Smooth muscle cell (in vitro differentiated cells): ENCODE measurements around the gene RFX2. TPM values are rescaled to one million over a fixed set of nuclear protein-coding genes. Genes with fewer than 3 reads are reported as not detected.

Source experiments
- DNase-seq: peaks from one replicate; lab custom pipeline; 2025; ENCODE audit not compliant: unreplicated experiment; lab: John Stamatoyannopoulos, UW
- H2AFZ ChIP-seq: fragments of 200-600 bp; sonication (generic); 2 replicates; pipeline ENCODE4 v1.6.0; 2016; ENCODE audit warnings: antibody characterized with exemption, low read depth, mild to moderate bottlenecking
- H3F3A ChIP-seq: fragments of 200-600 bp; sonication (generic); 2 replicates; pipeline ENCODE4 v1.6.0; 2017; ENCODE audit warnings: antibody characterized with exemption, low read depth
- H3K27ac ChIP-seq: fragments of 200-600 bp; sonication (generic); 2 replicates; pipeline ENCODE4 v1.5.1; 2016; ENCODE audit warnings: low read depth, mild to moderate bottlenecking
- H3K27me3 ChIP-seq: fragments of 200-600 bp; sonication (generic); 2 replicates; pipeline ENCODE4 v1.6.1; 2016; ENCODE audit warnings: low read depth, mild to moderate bottlenecking
- H3K36me3 ChIP-seq: fragments of 200-600 bp; sonication (generic); 2 replicates; pipeline ENCODE4 v1.5.1; 2016; ENCODE audit warnings: low read depth
- H3K4me1 ChIP-seq: fragments of 200-600 bp; sonication (generic); 2 replicates; pipeline ENCODE4 v1.5.1; 2016; ENCODE audit warnings: low read depth
- H3K4me2 ChIP-seq: fragments of 200-600 bp; sonication (generic); 2 replicates; pipeline ENCODE4 v1.6.0; 2016; ENCODE audit warnings: mild to moderate bottlenecking
- H3K4me3 ChIP-seq: fragments of 200-600 bp; sonication (generic); 2 replicates; pipeline ENCODE4 v1.5.1; 2016; ENCODE audit warnings: mild to moderate bottlenecking
- H3K79me2 ChIP-seq: fragments of 200-600 bp; sonication (generic); 2 replicates; pipeline ENCODE4 v1.6.0; 2016; ENCODE audit warnings: low read depth, mild to moderate bottlenecking
- H3K9ac ChIP-seq: fragments of 200-600 bp; sonication (generic); 2 replicates; pipeline ENCODE4 v1.6.0; 2016; ENCODE audit warnings: low read depth
- H3K9me3 ChIP-seq: fragments of 200-600 bp; sonication (generic); replicated peaks from 2 replicates; pipeline ENCODE4 v1.5.1; 2016; ENCODE audit warnings: low read depth
- H4K20me1 ChIP-seq: fragments of 200-600 bp; sonication (generic); 2 replicates; pipeline ENCODE4 v1.6.0; 2016; ENCODE audit warnings: low read depth
- CTCF ChIP-seq: fragments of 200-600 bp; sonication (generic); IDR thresholded peaks from 2 replicates; pipeline ENCODE4 v1.5.1; 2017; ENCODE audit warnings: borderline replicate concordance, mild to moderate bottlenecking, antibody characterized with exemption; ENCODE audit not compliant: insufficient read depth, poor library complexity, severe bottlenecking
- WGBS: methylation state at CpG from one replicate; pipeline ENCODE4 v1.1.7; 2016; ENCODE audit warnings: low lambda C conversion rate; 5-methylcytosine and 5-hydroxymethylcytosine counted together
- polyA plus RNA-seq: library from polyadenylated mRNA; unstranded; fragments of >200 nt; fragmentation: Nextera tagmentation; extraction: Ambion mirVana; gene quantifications from 2 replicates; pipeline ENCODE4 v1.2.1, GENCODE V29; 2016
- total RNA-seq: library from RNA; depleted of rRNA; stranded (reverse); fragments of >200 nt; gene quantifications from 2 replicates; pipeline ENCODE4 v1.2.3, GENCODE V29; 2014

Gene RFX2
- total and polyA plus RNA-seq, 2 experiments from 2014 or later, result 4.7 to 7.5 TPM

DNA sequence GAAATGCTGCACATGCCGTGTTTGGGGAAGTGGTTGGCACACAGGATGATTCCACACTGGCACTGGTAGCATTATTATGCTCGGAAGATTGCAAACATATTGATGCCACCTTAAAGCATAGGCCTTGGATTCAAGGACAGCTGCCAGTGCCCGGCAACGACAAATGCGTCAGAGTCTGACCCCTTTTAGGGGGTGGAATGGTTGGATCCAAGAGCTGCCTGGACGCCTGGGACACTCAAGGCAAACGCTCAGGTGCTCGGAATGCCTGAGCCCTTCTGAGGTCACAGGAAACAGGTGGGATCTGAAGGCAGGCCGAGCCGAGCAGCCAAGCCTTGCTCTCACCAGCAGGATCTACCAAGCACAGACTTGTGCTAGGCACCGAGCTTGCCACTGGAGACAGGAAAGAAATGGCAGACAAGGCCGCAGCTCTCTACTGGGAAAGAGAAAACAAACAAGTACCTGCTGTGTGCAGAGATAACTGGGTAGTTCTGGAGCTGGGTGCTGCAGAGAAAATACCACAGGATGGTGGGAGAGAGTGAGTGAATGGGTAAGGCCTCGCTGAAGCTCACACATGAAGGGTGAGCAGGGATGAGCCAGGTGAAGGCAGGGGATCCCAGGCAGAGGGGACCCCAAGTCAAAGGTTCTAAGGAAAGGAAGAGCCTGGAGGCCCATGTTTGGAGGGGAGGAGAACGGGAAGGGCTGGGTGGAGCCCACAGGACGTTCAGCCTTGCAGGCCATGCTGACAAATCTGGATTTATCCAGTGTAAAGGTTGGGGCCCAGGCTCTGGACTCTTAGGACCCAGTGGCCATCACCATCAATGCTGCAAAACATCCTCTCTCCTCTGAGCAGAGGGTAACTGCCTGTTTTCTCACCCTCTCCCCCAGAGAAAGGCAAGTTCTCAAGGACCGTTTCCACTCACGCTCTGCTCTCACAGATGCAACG is 141.6 kb downstream of the RFX2 start:
- Histone ChIP-seq H3K4me1 (no peaks in the 10 kb centered on the region), H3K9ac (no peak overlapping the region), H3K4me2 (no peak overlapping the region), H3K27ac (peak overlapping the region; percentile 54), H3K36me3 (no peaks in the 10 kb centered on the region), H4K20me1 (peaks cover 100% of the 10 kb centered on the region), H3K27me3 (no peaks in the 10 kb centered on the region), H3K79me2 (peaks cover 96% of the 10 kb centered on the region), H3F3A (peaks cover 9% of the 10 kb centered on the region), H2AFZ (no peak overlapping the region), H3K4me3 (no peak overlapping the region), H3K9me3 (no peaks in the 10 kb centered on the region)
- no peak for TF ChIP-seq CTCF
- DNase-seq, result no peak
- WGBS, result 76% methylated on average over 18 of the region's 18 CpGs

DNA sequence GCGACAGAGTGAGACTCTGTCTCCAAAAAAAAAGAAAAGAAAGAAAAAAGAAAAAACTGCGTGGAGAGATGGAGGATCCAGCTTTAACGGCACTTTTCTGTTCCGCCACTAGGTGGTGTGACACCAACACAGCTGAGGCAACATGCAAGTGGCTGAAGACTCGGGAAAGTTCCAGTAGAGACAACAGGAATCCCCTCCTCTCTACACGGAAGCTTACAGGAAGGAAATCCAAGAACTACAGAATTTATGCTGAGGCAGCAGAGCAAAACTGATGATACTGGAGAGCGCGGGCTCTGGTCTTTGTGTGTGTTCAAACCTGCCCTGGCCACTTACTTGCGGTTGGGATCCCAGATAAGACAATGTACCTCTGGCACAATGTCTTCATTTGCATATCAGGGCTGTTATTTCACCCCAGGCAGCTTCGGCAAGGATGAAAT is 142.3 kb downstream of the RFX2 start:
- peak overlapping the region; percentile 54 for H3K27ac ChIP-seq
- H3F3A ChIP-seq, result peaks cover 9% of the 10 kb centered on the region
- H3K36me3 ChIP-seq, result no peaks in the 10 kb centered on the region
- no peaks in the 10 kb centered on the region for H3K4me1 ChIP-seq
- no peak overlapping the region for H2AFZ ChIP-seq
- TF ChIP-seq CTCF, result peak; percentile 81
- no peak overlapping the region for H3K9ac ChIP-seq
- WGBS, result 13% methylated on average over 10 of the region's 10 CpGs
- peak; percentile 17 for DNase-seq
- H3K27me3 ChIP-seq, result no peaks in the 10 kb centered on the region
- no peaks in the 10 kb centered on the region for H3K9me3 ChIP-seq
- peaks cover 100% of the 10 kb centered on the region for H4K20me1 ChIP-seq
- H3K4me3 ChIP-seq, result no peak overlapping the region
- H3K4me2 ChIP-seq, result no peak overlapping the region
- H3K79me2 ChIP-seq, result peaks cover 96% of the 10 kb centered on the region

DNA sequence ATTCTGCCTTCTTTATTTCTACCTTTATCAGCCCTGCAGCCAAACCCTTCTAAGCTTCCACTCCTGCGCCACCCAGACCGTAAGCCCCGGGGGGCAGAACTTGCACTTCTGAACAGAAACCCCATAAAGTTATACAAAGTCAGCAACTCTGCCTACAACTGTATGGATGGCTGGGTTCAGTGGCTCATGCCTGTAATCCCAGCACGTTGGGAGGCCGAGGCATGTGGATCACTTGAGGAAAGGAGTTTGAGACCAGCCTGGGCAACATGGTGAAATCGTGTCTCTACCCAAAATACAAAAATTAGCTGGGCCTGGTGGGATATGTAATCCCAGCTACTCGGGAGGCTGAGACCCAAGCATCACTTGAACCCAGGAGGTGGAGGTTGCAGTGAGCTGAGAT is 142.7 kb downstream of the RFX2 start:
- Histone ChIP-seq H3K36me3 (no peaks in the 10 kb centered on the region), H3K4me1 (no peaks in the 10 kb centered on the region), H3K27me3 (no peaks in the 10 kb centered on the region), H3K4me2 (no peak overlapping the region), H2AFZ (no peak overlapping the region), H3K9me3 (no peaks in the 10 kb centered on the region), H3K9ac (no peak overlapping the region), H4K20me1 (peaks cover 100% of the 10 kb centered on the region), H3K79me2 (peaks cover 94% of the 10 kb centered on the region), H3F3A (peaks cover 9% of the 10 kb centered on the region), H3K27ac (peak overlapping the region; percentile 54), H3K4me3 (no peak overlapping the region)
- TF ChIP-seq CTCF, result no peak
- no peak for DNase-seq
- WGBS, result 79% methylated on average over 7 of the region's 7 CpGs
